ENCODE results near the gene ULK4. TPM values are rescaled to one million over a fixed set of nuclear protein-coding genes. Genes with fewer than 3 reads are reported as not detected.

Gene ULK4
- total RNA-seq, 1 experiment from 2014 or later: 14.3 TPM

- ATAC-seq: no peak
- in situ Hi-C loops (cut with HindIII; ENCODE audit: low pct_unique_long_range_greater_than_20kb, low sequenced_read_pairs) (no loop called here), intact Hi-C loops (cut with micrococcal nuclease; ENCODE audit: unreplicated experiment) (no loop called here)
- no TSS peak for BruUV-seq (replicated peaks)
- Histone ChIP-seq H3K4me3 (ENCODE audit: low read depth in 2 of 2, low read length in 2 of 2) (no peak overlapping the region), H3K4me1 (ENCODE audit: control insufficient read depth, insufficient read depth, low read length) (no peaks in the 10 kb centered on the region), H3K9me3 (ENCODE audit: control insufficient read depth, insufficient read depth, low read depth, low read length) (no peaks in the 10 kb centered on the region), H3K27me3 (ENCODE audit: control insufficient read depth, insufficient read depth, low read length) (no peaks in the 10 kb centered on the region), H3K36me3 (ENCODE audit: control insufficient read depth, insufficient read depth, low read length) (no peaks in the 10 kb centered on the region), H3K27ac (ENCODE audit: low read length) (no peak overlapping the region)
- no peak for TF ChIP-seq SIN3A (IDR thresholded peaks at IDR 0.05; ENCODE audit: borderline replicate concordance, insufficient read depth, low read depth, low read length)
- TF ChIP-seq CTCF (IDR thresholded peaks at IDR 0.05): no peak; the same call in 1 of the 2 replicates
- TF ChIP-seq REST (IDR thresholded peaks at IDR 0.05; ENCODE audit: insufficient read depth in 1 of 2, low read depth in 2 of 2, low read length in 1 of 2): no peak
- ChIA-PET POLR2A (no interaction called here), CTCF (no interaction called here)
- no peak for DNase-seq (ENCODE audit: low read depth, low spot score)
Measured at GRCh38 chr3:41508063-41508696, 453.7 kb downstream of the ULK4 start.

- no peak overlapping the region for H3K4me3 ChIP-seq (ENCODE audit: low read depth in 2 of 2, low read length in 2 of 2)
- no peak overlapping the region for H3K27ac ChIP-seq (ENCODE audit: low read length)
- BruUV-seq (replicated peaks): no TSS peak
- in situ Hi-C loops (cut with HindIII; ENCODE audit: low pct_unique_long_range_greater_than_20kb, low sequenced_read_pairs) (no loop called here), intact Hi-C loops (cut with micrococcal nuclease; ENCODE audit: unreplicated experiment) (no loop called here)
- POLR2A ChIA-PET: interaction anchor here (0.6 kb wide), 1 partner anchor 215 kb away, joined by 3 read pairs; no protein-coding TSS in a partner anchor
- no peaks in the 10 kb centered on the region for H3K4me1 ChIP-seq (ENCODE audit: control insufficient read depth, insufficient read depth, low read length)
- no peaks in the 10 kb centered on the region for H3K9me3 ChIP-seq (ENCODE audit: control insufficient read depth, insufficient read depth, low read depth, low read length)
- H3K27me3 ChIP-seq (ENCODE audit: control insufficient read depth, insufficient read depth, low read length): no peaks in the 10 kb centered on the region
- ATAC-seq (no peak), DNase-seq (ENCODE audit: low read depth, low spot score) (no peak)
- TF ChIP-seq SIN3A (IDR thresholded peaks at IDR 0.05; ENCODE audit: borderline replicate concordance, insufficient read depth, low read depth, low read length): no peak
- H3K36me3 ChIP-seq (ENCODE audit: control insufficient read depth, insufficient read depth, low read length): no peaks in the 10 kb centered on the region
- CTCF ChIA-PET: no interaction called here
Measured at GRCh38 chr3:41507336-41508062, 454.4 kb downstream of the ULK4 start.

GRCh38 chr3:41503998-41504623 is 457.8 kb downstream of the ULK4 start:
- in situ Hi-C loops (cut with HindIII; ENCODE audit: low pct_unique_long_range_greater_than_20kb, low sequenced_read_pairs): no loop called here
- Histone ChIP-seq H3K4me3 (ENCODE audit: low read depth in 2 of 2, low read length in 2 of 2) (no peak overlapping the region), H3K27me3 (ENCODE audit: control insufficient read depth, insufficient read depth, low read length) (no peaks in the 10 kb centered on the region), H3K9me3 (ENCODE audit: control insufficient read depth, insufficient read depth, low read depth, low read length) (no peaks in the 10 kb centered on the region), H3K36me3 (ENCODE audit: control insufficient read depth, insufficient read depth, low read length) (no peaks in the 10 kb centered on the region), H3K4me1 (ENCODE audit: control insufficient read depth, insufficient read depth, low read length) (no peaks in the 10 kb centered on the region), H3K27ac (ENCODE audit: low read length) (no peak overlapping the region)
- CTCF ChIA-PET: no interaction called here
- no peak for DNase-seq (ENCODE audit: low read depth, low spot score)
- TF ChIP-seq REST (IDR thresholded peaks at IDR 0.05; ENCODE audit: insufficient read depth in 1 of 2, low read depth in 2 of 2, low read length in 1 of 2) (no peak), CTCF (IDR thresholded peaks at IDR 0.05) (no peak), POLR2AphosphoS5 (IDR thresholded peaks at IDR 0.05; ENCODE audit: low read depth, low read length) (no peak), SIN3A (IDR thresholded peaks at IDR 0.05; ENCODE audit: borderline replicate concordance, insufficient read depth, low read depth, low read length) (no peak), TCF7L2 (IDR thresholded peaks at IDR 0.05; ENCODE audit: low read depth, low read length) (no peak)
- no peak for ATAC-seq
- POLR2A ChIA-PET: no interaction called here
- intact Hi-C loops (cut with micrococcal nuclease; ENCODE audit: unreplicated experiment): no loop called here
- BruUV-seq (replicated peaks): no TSS peak
